HCT116 (cell line): ENCODE data around the gene MAML3. TPM values are rescaled to one million over a fixed set of nuclear protein-coding genes. Genes with fewer than 3 reads are reported as not detected.

ENCODE experiments used
- ATAC-seq: fragments of 200-7000 bp; cut with Tn5 transposase; 2 replicates; pipeline ENCODE4 v1.9.1; 2020; ENCODE audit warnings: mild to moderate bottlenecking, moderate library complexity
- BruUV-seq: library from RNA; stranded (reverse); fragments of 400-500 nt; replicated peaks from 2 replicates; lab custom pipeline; 2021; lab: Mats Ljungman, UMichigan
- CTCF ChIA-PET: fragments of 300-600 bp; sonication (Branson Sonifier 250); formaldehyde crosslinking; loops from one replicate; lab custom pipeline; 2021; ENCODE audit warnings: antibody characterized with exemption; lab: Charles Lee
- POLR2A ChIA-PET: fragments of 300-600, 350-600 bp; sonication (Branson Sonifier 250); formaldehyde crosslinking; loops from one replicate; lab custom pipeline; 2021; ENCODE audit warnings: antibody characterized with exemption; lab: Charles Lee
- RAD21 ChIA-PET, 2 experiments: fragments of 300-600 bp; sonication (Branson Sonifier 250); formaldehyde crosslinking; loops; one replicate each; lab custom pipeline; 2023; ENCODE audit warnings: low total read pairs in 2 of 2; ENCODE audit not compliant: uncharacterized antibody in 2 of 2, unreplicated experiment in 2 of 2, low non-redundant PET in 1 of 2; lab: Charles Lee
- DNase-seq: peaks from one replicate; pipeline ENCODE4 v3.0.0-alpha.2; 2010; ENCODE audit warnings: low read depth, low spot score
- H2AFZ ChIP-seq: fragments of 200-600 bp; shearing (Covaris generic), sonication (generic); 2 replicates; pipeline ENCODE4 v1.6.1; 2017; ENCODE audit warnings: low read depth, mixed run types, mixed read lengths, antibody characterized with exemption, low read length; ENCODE audit not compliant: poor library complexity, severe bottlenecking
- H3K27ac ChIP-seq: 2 replicates; pipeline ENCODE4 v1.5.1; 2012; ENCODE audit warnings: low read depth, low read length
- H3K27me3 ChIP-seq: fragments of 200-600 bp; sonication (generic); 2 replicates; pipeline ENCODE4 v1.6.1; 2016; ENCODE audit warnings: mixed run types, low read length, mixed read lengths; ENCODE audit not compliant: insufficient read depth
- H3K36me3 ChIP-seq, 2 experiments: fragments of 200-500 bp in 1 of 2; fragments of 200-600 bp in 1 of 2; sonication (Bioruptor generic) in 1 of 2; sonication (generic) in 1 of 2; 2 replicates each; pipeline versions ENCODE4 v1.5.1 to v1.6.1; 2014 to 2016; ENCODE audit warnings: low read length in 2 of 2, inconsistent platforms in 1 of 2, mixed read lengths in 1 of 2, mixed run types in 1 of 2; ENCODE audit not compliant: insufficient read depth in 2 of 2, control insufficient read depth in 1 of 2
- H3K4me1 ChIP-seq, 2 experiments: fragments of 200-600 bp in 1 of 2; sonication (generic) in 1 of 2; 2 replicates each; pipeline versions ENCODE4 v1.5.1 to v1.6.1; 2012 to 2017; ENCODE audit warnings: low read length in 2 of 2, inconsistent platforms in 1 of 2, mild to moderate bottlenecking in 1 of 2, mixed read lengths in 1 of 2, mixed run types in 1 of 2, moderate library complexity in 1 of 2; ENCODE audit not compliant: insufficient read depth in 2 of 2, control insufficient read depth in 1 of 2
- H3K4me2 ChIP-seq: fragments of 200-600 bp; sonication (generic); 2 replicates; pipeline ENCODE4 v1.6.1; 2017; ENCODE audit warnings: mixed run types, low read length, mixed read lengths
- H3K4me3 ChIP-seq, 2 experiments: fragments of 200-600 bp in 1 of 2; sonication (generic) in 1 of 2; replicated peaks in 1 of 2; 2 replicates each; pipeline ENCODE4 v1.5.1; 2011 to 2016; ENCODE audit warnings: low read length in 2 of 2, control low read depth in 1 of 2, low read depth in 1 of 2, mild to moderate bottlenecking in 1 of 2, mixed read lengths in 1 of 2, mixed run types in 1 of 2
- H3K79me2 ChIP-seq: fragments of 200-600 bp; sonication (generic); 2 replicates; pipeline ENCODE4 v1.6.1; 2017; ENCODE audit warnings: mild to moderate bottlenecking, mixed run types, low read length, moderate library complexity, mixed read lengths; ENCODE audit not compliant: insufficient read depth
- H3K9ac ChIP-seq: fragments of 200-600 bp; sonication (generic); 2 replicates; pipeline ENCODE4 v1.6.1; 2016; ENCODE audit warnings: low read length, mixed read lengths
- H3K9me2 ChIP-seq: fragments of 200-600 bp; sonication (generic), shearing (Covaris generic); 2 replicates; pipeline ENCODE4 v1.6.1; 2017; ENCODE audit warnings: mixed run types, mild to moderate bottlenecking, moderate library complexity; ENCODE audit not compliant: insufficient read depth
- H3K9me3 ChIP-seq, 2 experiments: fragments of 200-500 bp in 1 of 2; fragments of 200-600 bp in 1 of 2; sonication (Bioruptor generic) in 1 of 2; sonication (generic) in 1 of 2; 2 replicates each; pipeline ENCODE4 v1.6.1; 2014 to 2017; ENCODE audit warnings: low read length in 2 of 2, mixed read lengths in 2 of 2, inconsistent platforms in 1 of 2, low read depth in 1 of 2, mild to moderate bottlenecking in 1 of 2, mixed run types in 1 of 2, moderate library complexity in 1 of 2; ENCODE audit not compliant: control insufficient read depth in 1 of 2, insufficient read depth in 1 of 2
- H4K20me1 ChIP-seq: fragments of 200-600 bp; sonication (generic), shearing (Covaris generic); 2 replicates; pipeline ENCODE4 v1.6.1; 2017; ENCODE audit warnings: mixed run types, mild to moderate bottlenecking, moderate library complexity; ENCODE audit not compliant: insufficient read depth
- CBX3 ChIP-seq: IDR thresholded peaks from 2 replicates; pipeline ENCODE4 v1.6.1; 2012; ENCODE audit warnings: low read depth
- EGR1 ChIP-seq: IDR thresholded peaks from 2 replicates; pipeline ENCODE4 v1.6.1; 2012; ENCODE audit warnings: low read depth
- ELF1 ChIP-seq: IDR thresholded peaks from 2 replicates; pipeline ENCODE4 v1.6.1; 2012; ENCODE audit warnings: low read depth, borderline replicate concordance
- EZH2 ChIP-seq: fragments of 200-600 bp; sonication (generic); IDR thresholded peaks from 2 replicates; pipeline ENCODE4 v1.6.1; 2017; ENCODE audit warnings: antibody characterized with exemption, mixed run types
- EZH2phosphoT487 ChIP-seq: fragments of 200-600 bp; IDR thresholded peaks from 2 replicates; pipeline ENCODE4 v1.6.1; 2018; ENCODE audit warnings: antibody characterized with exemption, borderline replicate concordance
- FOSL1 ChIP-seq: IDR thresholded peaks from 2 replicates; pipeline ENCODE4 v1.6.1; 2012; ENCODE audit warnings: low read depth
- MAX ChIP-seq: IDR thresholded peaks from 2 replicates; pipeline ENCODE4 v1.6.1; 2012
- POLR2A ChIP-seq: IDR thresholded peaks from 2 replicates; pipeline ENCODE4 v1.7.0; 2011; ENCODE audit warnings: borderline replicate concordance; ENCODE audit not compliant: insufficient read depth, insufficient read length; ENCODE audit errors: extremely low read depth
- POLR2AphosphoS5 ChIP-seq: IDR thresholded peaks from 2 replicates; pipeline ENCODE4 v1.6.1; 2011; ENCODE audit warnings: mild to moderate bottlenecking, low read depth, low read length, moderate library complexity
- RAD21 ChIP-seq: IDR thresholded peaks from 2 replicates; pipeline ENCODE4 v1.6.1; 2012; ENCODE audit warnings: low read depth, mild to moderate bottlenecking
- SIN3A ChIP-seq: IDR thresholded peaks from 2 replicates; pipeline ENCODE4 v1.6.1; 2012; ENCODE audit warnings: low read depth
- SP1 ChIP-seq: IDR thresholded peaks from 2 replicates; pipeline ENCODE4 v1.6.1; 2012; ENCODE audit warnings: low read depth
- SRF ChIP-seq: IDR thresholded peaks from 2 replicates; pipeline ENCODE4 v1.6.1; 2012; ENCODE audit warnings: low read depth
- YY1 ChIP-seq: IDR thresholded peaks from 2 replicates; pipeline ENCODE4 v1.6.1; 2011; ENCODE audit warnings: low read length, low read depth, moderate library complexity, mild to moderate bottlenecking; ENCODE audit not compliant: insufficient replicate concordance; ENCODE audit errors: extremely low read depth
- ZFX ChIP-seq: fragments of 450-650 bp; IDR thresholded peaks from 2 replicates; pipeline ENCODE4 v1.6.1; 2017
- intact Hi-C: fragments of 100-400 bp; cut with micrococcal nuclease; formaldehyde crosslinking; loops from 2 replicates; pipeline ENCODE4 v1.10.0; 2022
- total RNA-seq: library from RNA; stranded (reverse); gene quantifications from one replicate; pipeline ENCODE4 v1.2.1, GENCODE V29; 2021; ENCODE audit not compliant: unreplicated experiment
- TF ChIP-seq, protein P1 (sequence below): IDR thresholded peaks from 2 replicates; pipeline ENCODE4 v1.6.1; 2012
- TF ChIP-seq, protein P2 (sequence below), 3 experiments: fragments of 200-600 bp in 1 of 3; sonication (generic) in 1 of 3; IDR thresholded peaks in 2 of 3; conservative IDR thresholded peaks in 1 of 3; 2 replicates each; pipeline ENCODE4 v1.5.1; 2012 to 2017; ENCODE audit warnings: low read depth in 2 of 3, low read length in 2 of 3, antibody characterized with exemption in 1 of 3, borderline replicate concordance in 1 of 3, control low read depth in 1 of 3, mild to moderate bottlenecking in 1 of 3, mixed read lengths in 1 of 3, mixed run types in 1 of 3, moderate library complexity in 1 of 3; ENCODE audit not compliant: insufficient read depth in 1 of 3

The MAML3 gene
- total RNA-seq, 1 experiment from 2014 or later: 3.1 TPM

DNA sequence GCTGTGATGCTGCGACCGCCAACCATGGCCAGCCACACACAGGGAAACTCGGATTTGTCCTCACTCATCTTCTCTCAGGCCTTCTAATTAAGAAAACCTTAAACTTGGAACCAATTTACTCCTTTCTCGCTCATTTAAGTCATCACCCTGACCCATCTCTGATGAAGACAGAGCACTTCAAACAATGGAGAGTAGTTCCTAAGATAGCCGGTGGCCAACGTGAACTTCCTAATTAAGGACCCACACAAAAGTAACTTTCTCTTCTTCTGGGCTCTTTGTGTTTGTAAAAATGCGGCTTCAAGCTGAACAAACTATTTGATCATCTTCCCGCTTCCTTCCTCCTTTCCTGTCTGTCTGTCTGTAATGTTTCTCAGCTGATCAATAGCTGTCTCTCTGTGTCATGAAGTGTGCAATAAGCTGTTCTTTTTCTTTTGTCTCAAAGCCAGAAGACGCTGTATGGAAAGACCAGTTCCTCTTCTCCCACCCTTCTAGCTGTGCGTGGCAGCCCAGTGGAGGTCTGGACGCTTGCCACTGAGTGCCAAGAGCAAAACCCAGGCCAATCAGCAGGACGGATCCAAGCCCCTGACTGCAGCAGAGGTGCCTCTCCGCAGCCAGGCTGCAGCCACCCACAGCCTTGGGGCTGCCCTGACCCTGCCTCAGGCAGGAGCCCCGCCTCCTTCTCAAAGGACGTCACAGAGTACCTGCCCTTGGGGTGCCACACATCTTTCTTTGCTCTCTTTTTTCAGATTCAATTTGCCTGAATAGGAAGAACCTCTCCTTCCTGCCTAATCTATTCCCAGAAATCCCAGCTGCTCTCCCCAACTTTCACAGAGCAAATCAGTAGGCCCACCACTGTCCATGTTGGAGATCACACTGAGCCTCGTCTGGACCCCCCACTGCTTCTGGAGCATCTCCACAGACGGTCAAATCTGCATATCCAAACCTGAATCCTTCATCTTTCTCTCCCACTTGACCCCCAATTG, 59.3 kb downstream of the MAML3 start:
- no peaks in the 10 kb centered on the region for H4K20me1 ChIP-seq
- no peaks in the 10 kb centered on the region for H3K27me3 ChIP-seq
- no peak for TF ChIP-seq ELF1
- TF ChIP-seq YY1: no peak
- no peak for TF ChIP-seq CBX3
- TF ChIP-seq EZH2: no peak
- no peak for TF ChIP-seq SP1
- TF ChIP-seq POLR2A: no peak
- TF ChIP-seq SRF: no peak
- TF ChIP-seq FOSL1: no peak
- no peak for TF ChIP-seq POLR2AphosphoS5
- TF ChIP-seq EGR1: no peak
- TF ChIP-seq, protein P1, sequence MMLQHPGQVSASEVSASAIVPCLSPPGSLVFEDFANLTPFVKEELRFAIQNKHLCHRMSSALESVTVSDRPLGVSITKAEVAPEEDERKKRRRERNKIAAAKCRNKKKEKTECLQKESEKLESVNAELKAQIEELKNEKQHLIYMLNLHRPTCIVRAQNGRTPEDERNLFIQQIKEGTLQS: no peak
- TF ChIP-seq, protein P2, sequence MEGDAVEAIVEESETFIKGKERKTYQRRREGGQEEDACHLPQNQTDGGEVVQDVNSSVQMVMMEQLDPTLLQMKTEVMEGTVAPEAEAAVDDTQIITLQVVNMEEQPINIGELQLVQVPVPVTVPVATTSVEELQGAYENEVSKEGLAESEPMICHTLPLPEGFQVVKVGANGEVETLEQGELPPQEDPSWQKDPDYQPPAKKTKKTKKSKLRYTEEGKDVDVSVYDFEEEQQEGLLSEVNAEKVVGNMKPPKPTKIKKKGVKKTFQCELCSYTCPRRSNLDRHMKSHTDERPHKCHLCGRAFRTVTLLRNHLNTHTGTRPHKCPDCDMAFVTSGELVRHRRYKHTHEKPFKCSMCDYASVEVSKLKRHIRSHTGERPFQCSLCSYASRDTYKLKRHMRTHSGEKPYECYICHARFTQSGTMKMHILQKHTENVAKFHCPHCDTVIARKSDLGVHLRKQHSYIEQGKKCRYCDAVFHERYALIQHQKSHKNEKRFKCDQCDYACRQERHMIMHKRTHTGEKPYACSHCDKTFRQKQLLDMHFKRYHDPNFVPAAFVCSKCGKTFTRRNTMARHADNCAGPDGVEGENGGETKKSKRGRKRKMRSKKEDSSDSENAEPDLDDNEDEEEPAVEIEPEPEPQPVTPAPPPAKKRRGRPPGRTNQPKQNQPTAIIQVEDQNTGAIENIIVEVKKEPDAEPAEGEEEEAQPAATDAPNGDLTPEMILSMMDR (IDR thresholded peaks at IDR 0.05 in 2 of 3, conservative IDR thresholded peaks at IDR 0.05 in 1 of 3; ENCODE audit: borderline replicate concordance in 1 of 3, insufficient read depth in 1 of 3, low read depth in 2 of 3, low read length in 2 of 3): no peak
- TF ChIP-seq SIN3A: no peak
- no peak for TF ChIP-seq EZH2phosphoT487
- no peak for TF ChIP-seq MAX
- TF ChIP-seq RAD21: no peak
- TF ChIP-seq ZFX: no peak
- DNase-seq: no peak
- no peaks in the 10 kb centered on the region for H3K9me3 ChIP-seq
- BruUV-seq: no TSS peak
- no peaks in the 10 kb centered on the region for H3K36me3 ChIP-seq
- POLR2A ChIA-PET: interaction anchor here (1.5 kb wide), 1 partner anchor 12 kb away, joined by 4 read pairs; no protein-coding TSS in a partner anchor
- intact Hi-C loops: loop anchor here (5.0 kb wide), 1 partner anchor 58 kb away; the partner anchor contains the start of gene MAML3
- no peak overlapping the region for H3K27ac ChIP-seq
- CTCF ChIA-PET: no interaction called here
- H3K79me2 ChIP-seq: no peaks in the 10 kb centered on the region
- H3K4me2 ChIP-seq: peak overlapping the region; percentile 61
- no peak overlapping the region for H3K9ac ChIP-seq
- no peak overlapping the region for H3K4me3 ChIP-seq
- no peak overlapping the region for H2AFZ ChIP-seq
- peaks cover 36 to 76% of the 10 kb centered on the region in 2 experiments for H3K4me1 ChIP-seq
- RAD21 ChIA-PET: no interaction called here
- H3K9me2 ChIP-seq: no peaks in the 10 kb centered on the region
- no peak for ATAC-seq
